ENCODE data around the gene SAP30. TPM values are rescaled to one million over a fixed set of nuclear protein-coding genes. Genes with fewer than 3 reads are reported as not detected.
A peak's percentile ranks its signal among the peaks of the same experiment; 100 is the strongest.

The SAP30 gene, protein sequence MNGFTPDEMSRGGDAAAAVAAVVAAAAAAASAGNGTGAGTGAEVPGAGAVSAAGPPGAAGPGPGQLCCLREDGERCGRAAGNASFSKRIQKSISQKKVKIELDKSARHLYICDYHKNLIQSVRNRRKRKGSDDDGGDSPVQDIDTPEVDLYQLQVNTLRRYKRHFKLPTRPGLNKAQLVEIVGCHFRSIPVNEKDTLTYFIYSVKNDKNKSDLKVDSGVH
- total RNA-seq = 29.3 and 30.9 TPM in 2 replicates

DNA sequence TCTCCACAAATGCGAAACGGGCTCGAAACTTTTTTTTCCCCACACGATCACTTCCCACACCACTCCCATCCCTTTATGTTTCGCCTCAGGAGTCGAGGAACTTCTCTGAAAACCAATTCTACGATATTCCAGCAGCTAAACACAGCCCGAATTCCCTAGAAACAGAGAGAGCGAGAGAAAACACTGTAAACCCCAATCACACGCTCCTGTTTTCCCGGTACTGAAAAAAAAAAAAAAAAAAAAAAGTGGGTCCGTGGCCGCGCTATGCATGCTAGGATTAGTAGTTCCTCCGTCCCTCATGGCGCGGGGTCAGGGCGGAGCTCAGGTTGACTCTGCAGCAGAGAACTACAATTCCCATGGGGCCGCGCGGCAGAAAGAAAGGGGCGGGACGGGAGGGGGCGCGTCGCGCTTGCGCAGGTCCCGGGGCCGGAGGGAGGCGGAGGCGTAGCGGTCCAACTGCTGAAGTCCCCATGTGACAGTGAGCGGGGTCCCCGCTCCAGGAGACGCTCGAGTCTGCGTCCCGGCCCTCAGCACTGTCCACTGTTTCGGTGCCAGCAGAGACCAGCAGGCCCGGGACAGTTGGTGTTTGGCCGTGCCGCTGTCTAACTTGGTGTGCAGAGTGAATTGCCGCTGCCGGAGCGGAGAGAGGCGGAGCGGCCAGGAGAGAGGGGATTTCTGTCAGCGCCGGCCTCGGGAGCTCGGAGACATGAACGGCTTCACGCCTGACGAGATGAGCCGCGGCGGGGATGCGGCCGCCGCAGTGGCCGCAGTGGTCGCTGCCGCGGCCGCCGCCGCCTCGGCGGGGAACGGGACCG is at the start of gene SAP30:
Gene SAP30 (plus strand): TSS at position 478 of the 815 bp plus-strand sequence. CDS start 229 bp downstream, at position 707.
- Mint-ChIP-seq H3K4me1 (ENCODE audit: low read depth) (peaks cover 61% of the 10 kb centered on the region), H3K27me3 (ENCODE audit: insufficient read depth) (no peaks in the 10 kb centered on the region), H3K9me3 (no peaks in the 10 kb centered on the region), H3K27ac (peak within 1 kb of the TSS; percentile 99), H3K4me3 (peak within 1 kb of the TSS; percentile 100), H3K36me3 (ENCODE audit: low read depth) (peaks cover 10% of the 10 kb centered on the region)
- DNase-seq (ENCODE audit: low spot score) = peak; percentile 92
- intact Hi-C loops (cut with micrococcal nuclease) = loop anchor here (1.0 to 5.0 kb wide), 4 partner anchors 36 to 912 kb away; partner anchors contain the start of genes CEP44, FBXO8, GALNT7 and HMGB2

DNA sequence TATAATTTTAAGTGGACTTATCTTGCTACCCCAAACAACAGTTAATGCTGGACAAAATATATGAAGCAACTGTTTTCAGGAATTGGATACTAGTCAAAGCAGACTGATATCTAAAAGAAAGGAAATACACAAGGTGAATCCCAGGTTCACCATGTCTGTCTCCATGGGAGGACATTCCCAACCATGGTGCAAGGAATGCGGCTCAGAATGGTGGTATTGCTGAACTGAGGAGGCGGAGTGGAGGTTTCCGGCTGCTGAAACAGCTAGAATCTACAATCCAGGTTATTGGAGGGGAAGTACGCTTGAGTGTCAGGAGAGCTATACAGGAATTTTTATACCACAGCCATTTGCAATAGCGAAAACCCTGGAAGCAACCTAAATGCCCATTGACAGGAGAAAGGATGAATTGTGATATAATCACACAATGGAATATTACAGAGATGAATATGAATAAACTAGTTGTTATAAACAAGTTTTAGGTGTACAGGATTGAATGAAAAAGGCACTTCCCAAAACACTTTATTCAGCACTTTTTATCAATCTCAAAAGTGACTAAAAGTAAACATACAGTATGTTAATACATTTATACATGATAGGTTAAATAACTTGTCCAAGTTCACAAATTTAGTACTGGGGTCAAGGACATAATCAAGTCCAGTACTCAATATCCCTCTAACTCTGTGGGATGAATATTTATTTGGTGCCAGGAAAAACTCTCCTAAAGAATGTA is 45.6 kb upstream of the SAP30 start:
- no peaks in the 10 kb centered on the region for H3K9me3 Mint-ChIP-seq
- intact Hi-C loops (cut with micrococcal nuclease) = no loop called here
- DNase-seq (ENCODE audit: low spot score) = no peak
- peaks cover 12% of the 10 kb centered on the region for H3K4me1 Mint-ChIP-seq (ENCODE audit: low read depth)
- H3K4me3 Mint-ChIP-seq = no peak overlapping the region
- H3K27ac Mint-ChIP-seq = no peak overlapping the region
- peaks cover 18% of the 10 kb centered on the region for H3K36me3 Mint-ChIP-seq (ENCODE audit: low read depth)
- H3K27me3 Mint-ChIP-seq (ENCODE audit: insufficient read depth) = no peaks in the 10 kb centered on the region

DNA sequence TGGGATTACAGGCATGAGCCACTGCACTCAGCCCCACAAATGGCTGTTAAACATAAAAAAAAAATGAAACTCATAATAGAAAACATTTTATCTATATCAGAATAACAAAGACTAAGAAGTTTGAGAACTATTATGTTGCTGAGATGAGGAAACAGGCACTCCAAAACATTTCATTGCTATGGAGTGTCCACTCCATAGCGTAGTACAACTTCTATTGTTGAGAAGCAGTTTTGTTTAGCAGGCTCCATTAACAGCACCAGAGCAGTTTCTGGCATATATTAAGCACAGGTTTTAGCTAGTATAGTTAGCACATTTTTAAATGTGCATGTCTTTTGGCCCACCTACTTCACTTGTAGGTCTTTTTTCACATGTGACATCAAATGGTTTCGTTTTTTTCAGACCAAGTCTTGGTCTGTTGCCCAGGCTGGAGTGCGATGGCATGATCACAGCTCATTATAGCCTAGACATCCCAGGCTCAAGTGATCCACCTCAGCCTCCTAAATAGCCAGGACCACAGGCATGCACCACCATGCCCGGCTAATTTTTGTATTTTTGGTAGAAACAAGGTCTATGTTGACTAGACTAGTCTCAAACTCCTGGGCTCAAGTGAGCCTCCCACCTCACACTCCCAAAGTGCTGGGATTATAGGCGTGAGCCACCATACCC is 42.4 kb upstream of the SAP30 start:
- H3K9me3 Mint-ChIP-seq = no peaks in the 10 kb centered on the region
- peaks cover 37% of the 10 kb centered on the region for H3K4me1 Mint-ChIP-seq (ENCODE audit: low read depth)

DNA sequence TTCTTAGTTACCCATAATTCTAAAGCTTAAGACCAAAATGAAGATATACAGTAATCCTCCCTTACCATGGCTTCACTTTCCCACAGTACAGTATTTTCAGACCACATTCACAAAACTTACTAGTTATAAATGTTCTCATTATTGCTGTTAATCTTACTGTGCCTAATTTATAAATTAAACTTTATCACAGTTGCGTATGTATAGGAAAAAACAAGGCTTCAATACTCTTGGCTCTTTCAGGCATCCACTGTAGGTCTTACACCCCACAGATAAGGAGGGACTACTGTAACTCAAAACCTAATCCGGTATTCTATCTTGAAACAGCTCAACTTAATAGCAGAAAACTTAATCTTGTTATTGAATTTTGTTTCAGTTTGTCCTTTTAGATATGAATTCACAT is 40.2 kb upstream of the SAP30 start:
- Mint-ChIP-seq H3K27ac (no peak overlapping the region), H3K4me3 (peak overlapping the region; percentile 24)

More for the DNA sequence above, 42.4 kb upstream of the SAP30 start:
- no peaks in the 10 kb centered on the region for H3K27me3 Mint-ChIP-seq (ENCODE audit: insufficient read depth)
- H3K4me3 Mint-ChIP-seq = no peak overlapping the region
- no peak for DNase-seq (ENCODE audit: low spot score)
- no peak overlapping the region for H3K27ac Mint-ChIP-seq
- peaks cover 36% of the 10 kb centered on the region for H3K36me3 Mint-ChIP-seq (ENCODE audit: low read depth)
- intact Hi-C loops (cut with micrococcal nuclease) = no loop called here

DNA sequence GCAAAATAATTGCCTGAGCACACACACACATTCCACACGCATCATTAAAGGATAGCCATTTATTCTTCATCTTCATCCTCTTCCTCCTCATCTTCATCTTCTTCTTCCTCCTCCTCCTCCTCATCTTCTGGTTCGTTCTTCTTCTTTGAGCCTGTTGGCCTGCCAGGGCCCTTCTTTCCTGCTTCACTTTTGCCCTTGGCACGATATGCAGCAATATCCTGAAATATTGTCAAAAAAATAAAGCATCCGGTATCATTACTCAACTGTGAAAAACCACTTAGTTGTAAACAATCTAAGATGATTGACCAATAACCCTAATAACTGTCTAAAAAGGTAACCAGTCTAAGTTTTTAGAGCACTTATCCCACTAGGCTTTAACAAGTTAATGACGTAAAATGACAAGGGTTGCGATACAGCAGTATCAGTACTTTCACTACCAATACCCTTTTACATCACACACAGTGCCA is 38.7 kb upstream of the SAP30 start:
- Mint-ChIP-seq H3K4me3 (peak overlapping the region; percentile 98), H3K27me3 (ENCODE audit: insufficient read depth) (no peaks in the 10 kb centered on the region), H3K9me3 (no peaks in the 10 kb centered on the region), H3K36me3 (ENCODE audit: low read depth) (peaks cover 42% of the 10 kb centered on the region), H3K4me1 (ENCODE audit: low read depth) (peaks cover 52% of the 10 kb centered on the region), H3K27ac (peak overlapping the region; percentile 70)
- no peak for DNase-seq (ENCODE audit: low spot score)
- intact Hi-C loops (cut with micrococcal nuclease) = loop anchor here (2.0 to 5.0 kb wide), 2 partner anchors 160 to 951 kb away; partner anchors contain the start of genes CEP44 and FBXO8

More for the DNA sequence above, 40.2 kb upstream of the SAP30 start:
- H3K9me3 Mint-ChIP-seq = no peaks in the 10 kb centered on the region
- peaks cover 41% of the 10 kb centered on the region for H3K4me1 Mint-ChIP-seq (ENCODE audit: low read depth)
- intact Hi-C loops (cut with micrococcal nuclease) = loop anchor here (5.0 kb wide), 1 partner anchor 162 kb away; no protein-coding TSS in a partner anchor
- peaks cover 42% of the 10 kb centered on the region for H3K36me3 Mint-ChIP-seq (ENCODE audit: low read depth)
- DNase-seq (ENCODE audit: low spot score) = no peak
- H3K27me3 Mint-ChIP-seq (ENCODE audit: insufficient read depth) = no peaks in the 10 kb centered on the region

DNA sequence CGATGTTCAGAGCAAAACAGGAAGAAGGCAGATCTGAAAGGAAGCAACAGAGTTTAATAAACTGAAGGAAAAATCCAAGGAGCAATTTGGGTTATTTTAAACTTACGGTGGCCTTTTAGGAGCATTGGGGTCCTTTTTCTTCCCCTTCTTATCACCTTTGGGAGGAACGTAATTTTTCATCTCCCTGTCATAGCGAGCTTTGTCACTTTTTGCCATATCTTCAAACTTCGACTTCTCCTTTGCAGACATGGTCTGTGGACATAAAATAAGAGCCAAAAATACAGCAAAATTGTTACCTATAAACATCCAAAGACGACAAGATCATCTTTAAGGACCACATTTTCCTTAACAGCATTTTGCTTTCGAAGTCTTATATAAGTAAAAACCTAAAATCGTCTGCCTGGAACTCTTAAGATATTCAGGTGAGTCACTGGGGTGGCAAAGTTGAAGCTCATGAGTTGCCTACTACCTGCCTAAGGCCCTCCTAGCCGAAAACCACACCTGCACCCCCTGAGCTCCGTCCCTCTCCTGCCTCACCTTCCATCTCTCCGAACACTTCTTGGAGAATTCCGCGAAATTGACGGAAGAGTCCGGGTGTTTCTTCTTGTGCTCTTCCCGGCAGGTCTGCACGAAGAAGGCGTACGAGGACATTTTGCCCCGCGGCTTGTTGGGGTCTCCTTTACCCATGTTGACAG is 37.6 kb upstream of the SAP30 start:
- H3K4me1 Mint-ChIP-seq (ENCODE audit: low read depth) = peaks cover 59% of the 10 kb centered on the region
- no peaks in the 10 kb centered on the region for H3K27me3 Mint-ChIP-seq (ENCODE audit: insufficient read depth)
- DNase-seq (ENCODE audit: low spot score) = no peak
- H3K4me3 Mint-ChIP-seq = peak overlapping the region; percentile 98
- H3K27ac Mint-ChIP-seq = peak overlapping the region; percentile 97
- no peaks in the 10 kb centered on the region for H3K9me3 Mint-ChIP-seq
- intact Hi-C loops (cut with micrococcal nuclease) = loop anchor here (2.0 to 5.0 kb wide), 2 partner anchors 159 to 950 kb away; partner anchors contain the start of genes CEP44 and FBXO8
- peaks cover 40% of the 10 kb centered on the region for H3K36me3 Mint-ChIP-seq (ENCODE audit: low read depth)

DNA sequence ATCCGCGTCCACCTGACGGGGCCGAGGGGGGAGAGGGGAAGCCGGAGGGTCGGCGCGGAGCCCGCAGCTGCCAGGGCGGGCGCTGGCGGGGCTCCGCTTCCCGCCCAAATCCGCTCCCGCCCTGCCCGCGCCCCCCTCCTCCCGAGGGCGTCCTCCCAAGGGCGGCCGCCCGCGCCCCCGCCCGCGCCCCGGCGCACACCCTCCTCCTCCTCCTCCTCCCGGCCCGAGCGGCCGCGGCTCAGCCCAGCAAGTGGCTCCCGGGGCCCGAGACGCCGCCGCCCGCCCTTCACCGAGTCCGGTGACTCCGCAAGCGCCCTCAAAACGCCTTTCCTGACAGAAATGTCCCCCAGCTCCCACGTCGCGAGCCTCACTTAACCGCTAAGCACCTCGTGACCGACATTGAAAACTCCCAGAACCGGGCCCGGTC is 37.1 kb upstream of the SAP30 start:
- Mint-ChIP-seq H3K36me3 (ENCODE audit: low read depth) (peaks cover 41% of the 10 kb centered on the region), H3K27ac (peak overlapping the region; percentile 99), H3K4me1 (ENCODE audit: low read depth) (peaks cover 59% of the 10 kb centered on the region), H3K4me3 (peak overlapping the region; percentile 98), H3K9me3 (no peaks in the 10 kb centered on the region), H3K27me3 (ENCODE audit: insufficient read depth) (no peaks in the 10 kb centered on the region)
- peak; percentile 49 for DNase-seq (ENCODE audit: low spot score)
- intact Hi-C loops (cut with micrococcal nuclease) = loop anchor here (1.0 to 5.0 kb wide), 7 partner anchors 15 to 949 kb away; partner anchors contain the start of genes CEP44, FBXO8 and SAP30

DNA sequence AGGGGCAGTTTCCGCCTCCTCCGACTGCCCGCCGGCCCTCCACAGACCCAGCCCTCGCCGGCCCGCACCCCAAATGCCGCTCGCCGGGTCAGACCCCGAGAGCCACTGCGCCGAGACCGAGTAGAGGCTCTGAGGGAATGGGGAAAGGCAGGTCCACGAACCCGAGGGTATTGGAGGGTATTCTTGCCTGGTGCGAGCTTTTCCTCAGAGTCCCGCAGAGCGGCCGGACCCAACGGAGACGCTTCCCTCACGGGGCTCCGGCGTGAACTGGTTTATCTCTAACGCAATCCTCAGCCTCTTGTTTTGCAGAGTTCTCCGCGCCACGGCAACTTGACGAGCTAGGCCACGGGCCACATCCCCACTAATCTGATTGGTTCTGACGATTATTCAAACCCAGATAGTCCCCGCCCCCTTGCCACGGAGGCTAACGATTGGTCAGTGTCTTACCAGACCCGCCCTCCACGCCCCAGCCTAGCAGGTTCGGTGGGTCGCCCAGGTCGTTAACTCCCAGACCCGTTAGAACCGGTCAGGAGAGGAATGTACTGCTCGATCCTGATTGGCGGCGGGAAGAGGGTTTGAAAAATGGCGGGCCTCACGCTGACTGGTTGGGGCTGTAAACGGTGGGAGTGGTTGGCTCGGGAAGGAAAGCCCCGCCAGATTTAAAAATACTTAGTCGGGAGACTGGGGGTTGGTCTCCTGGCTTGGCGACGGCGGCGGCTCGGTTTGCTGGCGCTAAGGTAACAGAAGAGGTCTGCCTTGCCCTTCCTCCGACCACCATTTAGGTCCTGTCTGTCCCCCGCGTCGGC is 36.5 kb upstream of the SAP30 start, which contains the start of gene HMGB2:
Gene HMGB2 (minus strand): TSS at position 274 of the 806 bp plus-strand sequence. CDS start 709 bp downstream, outside the sequence.
- Mint-ChIP-seq H3K27me3 (ENCODE audit: insufficient read depth) (no peaks in the 10 kb centered on the region), H3K36me3 (ENCODE audit: low read depth) (peaks cover 39% of the 10 kb centered on the region), H3K27ac (peak within 1 kb of the TSS; percentile 99), H3K4me3 (peak within 1 kb of the TSS; percentile 98), H3K4me1 (ENCODE audit: low read depth) (peaks cover 55% of the 10 kb centered on the region), H3K9me3 (no peaks in the 10 kb centered on the region)
- intact Hi-C loops (cut with micrococcal nuclease) = loop anchor here (1.0 to 5.0 kb wide), 6 partner anchors 16 to 165 kb away; partner anchors contain the start of gene SAP30
- DNase-seq (ENCODE audit: low spot score) = peak; percentile 99

DNA sequence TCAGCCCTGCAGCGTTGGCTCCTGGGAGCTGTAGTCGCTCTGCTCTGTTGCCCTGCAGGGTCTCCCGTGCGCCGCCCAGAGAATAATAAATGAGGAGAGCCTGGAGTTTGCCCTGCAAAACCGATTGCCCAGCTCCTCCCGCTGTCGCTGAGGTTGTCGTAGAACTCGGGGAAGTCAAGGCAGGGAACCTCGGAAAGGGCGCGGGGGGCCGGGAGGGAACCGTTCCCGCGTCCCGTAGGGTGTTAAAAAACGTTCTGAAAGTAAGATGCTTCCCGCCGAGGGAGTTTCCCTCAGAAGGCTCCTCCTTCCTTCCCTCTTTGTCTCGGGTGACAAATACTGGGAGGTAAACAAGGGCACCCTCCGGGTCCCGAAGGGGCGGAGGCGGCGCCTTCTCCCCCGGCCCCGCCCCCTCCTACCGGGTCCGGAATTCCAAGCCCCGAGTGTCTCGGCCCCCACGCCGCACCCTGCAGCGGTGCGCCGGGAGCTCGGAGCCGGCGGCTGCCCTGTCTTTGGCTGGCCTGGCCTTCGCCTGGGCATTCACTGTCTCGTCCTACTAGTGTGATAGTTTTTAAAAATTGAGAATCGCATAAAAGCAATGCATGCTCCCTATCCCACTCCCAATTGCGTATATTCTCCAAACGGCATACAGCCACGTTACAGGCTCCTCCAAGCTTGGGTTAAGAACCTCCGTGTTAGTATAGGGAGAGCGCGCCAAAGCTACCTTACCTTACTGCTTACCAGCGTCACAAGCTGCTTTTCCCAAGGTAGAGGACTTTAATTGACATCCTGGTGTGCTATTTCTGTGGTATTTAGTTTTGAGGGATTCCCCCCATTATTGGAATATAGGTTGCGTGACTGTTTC is 35.6 kb upstream of the SAP30 start:
- Mint-ChIP-seq H3K36me3 (ENCODE audit: low read depth) (peaks cover 34% of the 10 kb centered on the region), H3K9me3 (no peaks in the 10 kb centered on the region), H3K4me3 (peak overlapping the region; percentile 96), H3K27ac (peak overlapping the region; percentile 99), H3K27me3 (ENCODE audit: insufficient read depth) (no peaks in the 10 kb centered on the region), H3K4me1 (ENCODE audit: low read depth) (peaks cover 54% of the 10 kb centered on the region)
- peak; percentile 63 for DNase-seq (ENCODE audit: low spot score)
- intact Hi-C loops (cut with micrococcal nuclease) = loop anchor here (1.0 to 5.0 kb wide), 6 partner anchors 17 to 166 kb away; partner anchors contain the start of gene SAP30

DNA sequence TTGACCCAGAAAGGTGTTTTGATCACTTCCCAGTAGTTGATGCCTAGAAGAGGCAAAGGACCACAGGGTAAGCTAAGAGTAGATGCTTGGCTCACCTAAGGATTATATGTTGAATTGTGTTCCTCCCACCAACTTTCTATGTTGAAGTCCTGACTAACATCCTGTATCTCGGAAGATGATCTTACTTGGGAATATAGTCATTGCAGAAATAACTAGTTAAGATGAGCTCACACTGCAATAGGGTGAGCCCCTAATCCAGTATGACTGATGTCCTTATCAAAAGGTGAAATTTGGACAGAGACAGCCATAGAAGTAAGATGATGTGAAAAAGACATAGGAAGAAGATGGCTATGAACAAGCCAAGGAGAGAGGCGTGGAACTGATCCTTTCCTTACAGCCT is 33.3 kb upstream of the SAP30 start:
- Mint-ChIP-seq H3K27ac (no peak overlapping the region), H3K36me3 (ENCODE audit: low read depth) (peaks cover 18% of the 10 kb centered on the region), H3K27me3 (ENCODE audit: insufficient read depth) (peaks cover 11% of the 10 kb centered on the region), H3K9me3 (no peaks in the 10 kb centered on the region), H3K4me3 (no peak overlapping the region), H3K4me1 (ENCODE audit: low read depth) (peaks cover 40% of the 10 kb centered on the region)
- intact Hi-C loops (cut with micrococcal nuclease) = no loop called here
- no peak for DNase-seq (ENCODE audit: low spot score)
